A673 (cell line): ENCODE measurements around the gene RP9.

Experiments
- CTCF ChIP-seq: fragments of 300-800, 200-600 bp; sonication (generic); conservative IDR thresholded peaks from 2 replicates; pipeline ENCODE4 v1.5.1; 2017; ENCODE audit warnings: low read depth, mild to moderate bottlenecking, antibody characterized with exemption, low read length, moderate library complexity, mixed read lengths
- EZH2 ChIP-seq: fragments of 200-600 bp; sonication (generic); IDR thresholded peaks from 2 replicates; pipeline ENCODE4 v1.6.1; 2017; ENCODE audit warnings: borderline replicate concordance, low read depth, mild to moderate bottlenecking, mixed read lengths, antibody characterized with exemption, low read length; ENCODE audit not compliant: poor library complexity, severe bottlenecking

DNA sequence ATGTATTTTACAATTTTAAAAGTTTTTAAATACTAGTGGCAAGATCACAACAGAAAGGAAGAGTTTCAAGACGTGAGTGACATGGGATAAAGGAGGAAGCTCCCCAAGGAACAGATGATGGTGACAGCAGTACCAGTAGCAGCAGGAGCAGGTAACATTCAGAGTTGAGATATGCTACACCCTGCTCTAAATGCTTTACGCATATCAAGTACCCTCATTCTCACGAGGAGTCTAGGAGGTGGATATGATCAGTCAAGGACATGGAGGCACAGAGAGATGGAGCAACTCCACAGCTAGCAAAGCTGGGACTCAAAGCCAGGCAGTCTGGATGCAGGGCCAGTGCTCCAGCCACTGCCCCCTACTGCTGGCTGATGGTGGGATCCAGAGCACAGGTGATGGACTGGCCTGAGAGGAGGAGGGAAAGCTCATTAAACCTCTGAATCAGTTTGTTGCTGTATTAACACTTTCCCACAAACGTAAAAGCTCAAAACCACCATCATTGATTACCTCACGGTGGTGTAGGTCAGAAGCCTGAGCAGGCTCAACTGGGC, 17.5 kb downstream of the RP9 start:
- TF ChIP-seq CTCF (no peak), EZH2 (no peak)
